Fibroblast of skin of right biceps (primary cell): ENCODE measurements around the gene VPS41.

Experiments used
- DNase-seq: peaks from one replicate; pipeline ENCODE4 v3.0.0-alpha.2; 2013

The VPS41 gene

GRCh38 chr7:38801786-38802185, 107.2 kb downstream of the VPS41 start:
- DNase-seq = peak; percentile 19

GRCh38 chr7:38798552-38799267, 110.3 kb downstream of the VPS41 start:
- DNase-seq = no peak

- peak; percentile 66 for DNase-seq
Observed at GRCh38 chr7:38796626-38797501, 112.1 kb downstream of the VPS41 start.

- no peak for DNase-seq
Observed at GRCh38 chr7:38795593-38795992, 113.4 kb downstream of the VPS41 start.

GRCh38 chr7:38781991-38782390, 127.0 kb downstream of the VPS41 start:
- DNase-seq = no peak

- no peak for DNase-seq
Observed at GRCh38 chr7:38777609-38778008, 131.4 kb downstream of the VPS41 start.

- DNase-seq = no peak
Observed at GRCh38 chr7:38775506-38776175, 133.3 kb downstream of the VPS41 start.

GRCh38 chr7:38773430-38773829, 135.6 kb downstream of the VPS41 start:
- no peak for DNase-seq

- DNase-seq = no peak
Observed at GRCh38 chr7:38760226-38760625, 148.8 kb downstream of the VPS41 start.

- no peak for DNase-seq
Observed at GRCh38 chr7:38759028-38759427, 150.0 kb downstream of the VPS41 start.

- DNase-seq = no peak
Observed at GRCh38 chr7:38757931-38758330, 151.1 kb downstream of the VPS41 start.

GRCh38 chr7:38756521-38756920, 152.5 kb downstream of the VPS41 start:
- DNase-seq = no peak

- no peak for DNase-seq
Observed at GRCh38 chr7:38753347-38753746, 155.6 kb downstream of the VPS41 start.

- DNase-seq = peak; percentile 72
Observed at GRCh38 chr7:38751416-38751815, 157.6 kb downstream of the VPS41 start.

- peak; percentile 28 for DNase-seq
Observed at GRCh38 chr7:38748056-38748610, 160.9 kb downstream of the VPS41 start.

GRCh38 chr7:38746438-38746837, 162.6 kb downstream of the VPS41 start:
- no peak for DNase-seq

- peak; percentile 87 for DNase-seq
Observed at GRCh38 chr7:38744746-38745145, 164.2 kb downstream of the VPS41 start.

GRCh38 chr7:38743899-38744298, 165.1 kb downstream of the VPS41 start:
- no peak for DNase-seq

- no peak for DNase-seq
Observed at GRCh38 chr7:38740041-38740440, 168.9 kb downstream of the VPS41 start.

- peak; percentile 13 for DNase-seq
Observed at GRCh38 chr7:38736138-38736537, 172.9 kb downstream of the VPS41 start.

- DNase-seq = peak; percentile 58
Observed at GRCh38 chr7:38731215-38731614, 177.8 kb downstream of the VPS41 start.

- peak; percentile 26 for DNase-seq
Observed at GRCh38 chr7:38728145-38728544, 180.8 kb downstream of the VPS41 start.
